Activated T-cell treated with anti-CD3 and anti-CD28 coated beads for 48 hours (primary cell): ENCODE data around the gene MAGI1.
"Not testable (repeated sequence)": the region's sequence is repeated elsewhere in the genome, so short reads cannot be mapped to it uniquely, and the experiment has no call there.

Experiments used
- DNase-seq: peaks from one replicate; pipeline ENCODE4 v3.0.0-alpha.2; 2020; ENCODE audit warnings: low read depth

Gene MAGI1

DNA sequence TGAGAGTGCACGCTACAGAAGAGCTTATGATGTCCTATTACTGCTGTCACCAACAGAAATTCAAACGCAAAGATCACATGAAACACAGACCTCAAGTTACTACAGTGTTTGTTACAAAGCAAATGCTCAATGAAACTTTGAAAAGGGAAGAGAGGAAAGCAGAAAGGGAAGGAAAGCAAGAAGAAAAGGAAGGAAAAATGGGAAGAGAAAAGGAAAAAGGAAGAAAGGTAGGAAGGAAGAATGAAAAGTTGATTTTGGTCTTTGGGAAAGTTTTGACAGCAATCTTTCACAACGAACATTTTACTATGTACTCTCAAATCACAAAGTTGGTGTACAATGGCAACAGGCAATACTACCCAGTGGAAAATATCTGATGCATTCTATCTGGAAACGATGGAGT lies 514.8 kb downstream of the MAGI1 start:
- DNase-seq, result no peak

GRCh38 chr3:65521032-65521431 lies 517.7 kb downstream of the MAGI1 start:
- no peak for DNase-seq

DNA sequence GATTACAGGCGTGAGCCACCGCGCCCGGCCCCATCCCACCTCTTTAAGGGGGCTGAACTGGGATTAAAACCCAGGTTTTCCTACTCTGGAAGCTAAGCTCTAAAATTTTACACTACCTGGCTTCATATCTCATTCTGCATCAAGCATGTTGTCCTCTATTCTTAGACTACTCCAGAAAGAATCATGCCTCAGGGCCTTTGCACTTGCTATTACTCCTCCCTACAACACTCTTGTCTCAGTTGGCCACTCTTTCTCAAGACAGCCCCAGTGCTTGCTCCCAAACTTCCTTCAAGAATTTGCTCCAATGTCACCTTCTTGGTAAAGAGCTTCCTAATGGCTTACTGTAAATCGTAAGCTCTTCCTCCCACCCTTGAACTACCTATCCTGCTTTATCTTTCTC lies 521.7 kb downstream of the MAGI1 start:
- DNase-seq, result no peak

DNA sequence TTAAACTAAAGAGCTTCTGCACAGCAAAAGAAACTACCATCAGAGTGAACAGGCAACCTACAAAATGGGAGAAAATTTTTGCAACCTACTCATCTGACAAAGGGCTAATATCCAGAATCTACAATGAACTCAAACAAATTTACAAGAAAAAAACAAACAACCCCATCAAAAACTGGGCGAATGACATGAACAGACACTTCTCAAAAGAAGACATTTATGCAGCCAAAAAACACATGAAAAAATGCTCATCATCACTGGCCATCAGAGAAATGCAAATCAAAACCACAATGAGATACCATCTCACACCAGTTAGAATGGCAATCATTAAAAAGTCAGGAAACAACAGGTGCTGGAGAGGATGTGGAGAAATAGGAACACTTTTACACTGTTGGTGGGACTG lies 524.4 kb downstream of the MAGI1 start:
- not testable (repeated sequence) for DNase-seq

- DNase-seq, result not testable (repeated sequence)
Observed at GRCh38 chr3:65509423-65509794, 529.3 kb downstream of the MAGI1 start.

GRCh38 chr3:65508750-65509422 lies 529.8 kb downstream of the MAGI1 start:
- DNase-seq, result no peak

DNA sequence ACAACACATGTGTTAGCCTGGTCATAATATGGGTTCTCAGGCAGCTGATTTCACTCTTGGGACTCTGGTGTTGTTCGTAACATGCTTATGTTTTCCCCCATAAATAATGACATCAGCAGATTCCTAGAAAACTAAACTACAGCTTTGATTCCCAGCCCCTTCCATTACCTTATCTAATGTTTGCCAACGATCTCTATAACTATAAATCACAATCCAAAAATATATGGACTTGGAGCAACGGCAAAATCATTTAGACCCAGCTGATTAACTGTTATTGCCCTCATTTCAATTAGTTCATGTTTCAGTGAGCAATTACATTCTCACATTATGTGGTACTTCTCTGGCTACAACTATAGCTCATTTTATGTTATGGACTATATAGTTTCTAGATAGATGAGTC lies 531.3 kb downstream of the MAGI1 start:
- DNase-seq, result no peak

- no peak for DNase-seq
Observed at GRCh38 chr3:65503776-65504175, 534.9 kb downstream of the MAGI1 start.

GRCh38 chr3:65502526-65502925 lies 536.2 kb downstream of the MAGI1 start:
- no peak for DNase-seq

GRCh38 chr3:65500398-65501306 lies 538.1 kb downstream of the MAGI1 start:
- no peak for DNase-seq

- no peak for DNase-seq
Observed at GRCh38 chr3:65497846-65498245, 540.9 kb downstream of the MAGI1 start.

DNA sequence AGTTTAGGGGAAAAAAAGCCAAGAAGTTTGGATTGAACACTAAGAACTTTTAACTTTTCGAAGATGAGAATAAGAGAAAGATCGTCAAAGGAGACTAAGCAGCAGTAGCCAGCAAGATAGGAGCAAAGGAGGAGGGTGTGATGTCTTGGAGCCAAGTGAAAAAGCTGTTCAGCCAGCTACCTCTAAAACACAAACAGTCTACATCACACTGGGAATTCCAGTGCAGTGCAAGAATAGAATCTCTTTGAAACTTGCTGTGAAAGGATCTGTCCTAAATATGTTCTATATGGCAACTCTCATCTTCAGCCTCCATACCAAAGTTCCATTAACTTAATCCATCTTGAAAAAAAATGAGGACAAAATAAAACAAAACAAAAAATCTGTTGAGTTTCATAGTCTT lies 541.5 kb downstream of the MAGI1 start:
- no peak for DNase-seq

- DNase-seq, result no peak
Observed at GRCh38 chr3:65493938-65494337, 544.8 kb downstream of the MAGI1 start.

GRCh38 chr3:65493371-65493882 lies 545.3 kb downstream of the MAGI1 start:
- DNase-seq, result no peak

GRCh38 chr3:65492249-65492648 lies 546.5 kb downstream of the MAGI1 start:
- DNase-seq, result no peak

DNA sequence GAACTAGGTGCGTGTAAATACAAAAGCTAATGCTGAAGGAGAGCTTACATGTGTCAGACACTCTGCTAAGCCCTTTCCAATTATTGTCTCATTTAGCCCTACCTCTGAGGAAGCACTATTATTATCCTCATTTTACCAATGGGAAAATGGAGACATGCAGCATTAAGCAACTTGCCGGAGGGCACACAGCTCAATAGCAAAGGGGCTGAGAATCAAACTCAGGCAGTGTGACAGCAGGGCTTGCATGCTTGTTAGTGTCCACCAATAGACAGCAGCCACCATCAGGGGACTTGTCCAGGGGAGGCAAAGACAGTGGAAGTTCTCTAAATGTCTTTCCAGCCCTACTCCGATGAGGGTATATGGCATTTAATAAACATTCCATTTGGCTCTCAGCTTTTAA lies 548.6 kb downstream of the MAGI1 start:
- DNase-seq, result no peak

DNA sequence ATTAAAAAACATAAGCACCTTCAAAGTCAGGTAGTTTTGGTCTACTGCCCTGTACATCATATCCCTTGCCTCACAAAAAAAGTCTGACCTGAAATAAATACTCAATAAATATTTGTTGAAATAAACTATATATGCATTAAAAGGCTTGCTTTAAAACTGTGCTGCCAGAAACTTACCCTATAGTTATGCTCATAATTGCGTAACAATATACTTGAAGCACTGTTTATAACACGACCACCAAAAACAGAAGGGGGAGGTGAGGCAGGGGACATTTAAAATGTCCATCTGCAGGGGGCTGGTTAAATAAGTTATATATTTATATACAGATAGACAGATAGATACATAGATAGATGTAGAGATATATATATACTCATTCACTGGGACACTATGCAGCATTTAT lies 549.5 kb downstream of the MAGI1 start:
- DNase-seq, result no peak

DNA sequence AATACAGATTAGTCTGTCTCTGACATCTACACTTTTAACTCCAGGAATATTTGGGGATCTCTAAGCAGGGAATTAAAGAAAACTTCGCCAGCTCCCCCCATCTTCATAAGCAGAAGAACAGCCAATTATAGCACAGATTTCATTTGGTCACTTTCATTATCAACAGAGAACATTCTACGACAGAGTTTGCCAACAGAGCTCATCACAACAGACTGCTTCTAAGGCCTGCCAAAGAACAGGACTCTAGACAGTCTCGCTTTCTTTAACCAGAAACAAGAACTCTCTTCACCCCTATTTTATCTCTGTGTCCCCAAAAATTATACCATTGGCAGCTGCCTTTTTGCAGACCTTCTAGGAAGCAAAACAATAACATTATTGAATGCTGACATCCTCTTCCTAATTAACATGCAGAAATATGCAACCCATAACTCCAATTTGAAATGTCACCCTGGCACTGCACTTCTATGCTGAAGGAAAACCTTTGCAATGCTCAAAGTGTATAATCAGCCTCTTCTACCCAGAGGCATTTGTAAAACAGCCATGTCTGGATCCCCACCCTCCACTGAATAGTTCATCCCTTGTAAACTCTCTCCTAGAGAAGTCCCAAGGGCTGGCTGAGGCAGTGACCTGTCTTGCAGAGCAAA lies 552.8 kb downstream of the MAGI1 start:
- no peak for DNase-seq

DNA sequence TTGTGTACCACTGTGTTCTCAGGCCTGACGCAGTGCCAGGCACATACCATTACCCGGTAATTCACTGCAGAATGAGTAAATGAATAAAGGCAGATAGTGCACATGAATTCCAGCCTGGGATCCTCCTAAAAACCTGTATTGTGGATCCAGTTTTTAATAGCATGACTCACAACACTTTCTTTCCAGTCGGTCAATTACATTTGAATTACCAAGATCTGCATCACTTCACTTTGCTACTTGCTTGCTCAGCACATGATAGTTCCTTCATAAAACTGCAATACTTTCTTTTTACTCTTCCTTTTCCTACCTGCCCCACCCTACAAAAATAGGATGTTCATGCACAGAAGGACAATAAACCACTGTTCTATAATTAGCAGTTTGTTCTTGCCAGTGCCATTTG lies 553.8 kb downstream of the MAGI1 start:
- no peak for DNase-seq

DNA sequence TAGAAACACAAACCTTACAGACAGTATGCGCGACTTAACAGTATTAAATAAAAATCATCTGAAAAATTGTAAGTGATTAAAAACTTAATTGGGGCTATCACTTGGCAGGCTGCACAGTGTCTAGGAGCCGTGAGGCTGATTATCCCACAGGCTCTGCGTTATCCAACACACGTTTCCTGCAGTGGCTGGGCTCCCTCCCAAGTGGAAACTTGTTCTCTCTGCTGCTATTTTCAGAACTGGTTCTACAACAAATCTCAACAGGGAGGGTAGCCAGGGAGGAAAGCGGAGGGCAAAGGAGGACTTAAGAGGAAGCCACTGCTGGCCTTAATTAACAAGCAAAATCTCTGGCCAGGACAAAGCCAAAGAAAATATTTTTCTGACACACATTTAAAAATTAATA lies 555.2 kb downstream of the MAGI1 start:
- no peak for DNase-seq

DNA sequence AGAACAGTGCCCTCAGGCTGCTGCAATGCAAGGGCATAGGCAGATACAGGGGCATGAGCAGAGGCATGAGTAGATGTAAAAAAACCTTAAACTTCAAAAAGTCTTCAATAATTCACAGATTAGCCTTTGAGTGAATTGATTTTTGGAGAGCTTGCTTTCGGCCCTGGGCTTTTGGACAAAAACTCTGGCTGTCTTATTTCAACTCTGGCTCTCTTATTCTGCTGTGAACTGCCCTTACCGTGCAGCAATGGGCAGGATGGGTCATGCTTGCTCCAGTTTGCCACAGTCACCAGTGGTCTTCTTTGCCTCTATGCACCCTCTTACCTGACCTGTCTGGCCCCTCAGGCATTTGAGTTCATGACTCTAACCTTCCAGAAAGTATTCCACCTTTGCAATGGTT lies 555.7 kb downstream of the MAGI1 start:
- DNase-seq, result no peak

DNA sequence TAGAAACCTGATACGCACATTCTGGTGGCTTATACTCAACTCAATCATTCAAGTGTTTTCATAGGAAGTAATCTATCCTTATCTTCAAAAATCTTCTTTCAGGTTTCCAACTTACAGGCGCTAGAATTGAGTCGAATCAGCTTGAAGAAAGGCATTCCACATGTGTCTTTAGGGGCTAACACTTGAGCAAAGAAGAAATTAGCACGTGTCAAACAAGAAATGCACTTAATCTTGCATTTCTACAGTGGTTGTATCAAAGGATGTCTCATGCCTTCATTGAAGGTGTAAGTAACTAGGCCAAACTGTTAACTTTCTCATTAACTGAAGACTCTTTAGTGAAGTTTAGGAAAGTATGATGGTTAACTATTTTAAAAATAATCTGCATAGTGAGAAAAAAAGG lies 557.6 kb downstream of the MAGI1 start:
- DNase-seq, result no peak

DNA sequence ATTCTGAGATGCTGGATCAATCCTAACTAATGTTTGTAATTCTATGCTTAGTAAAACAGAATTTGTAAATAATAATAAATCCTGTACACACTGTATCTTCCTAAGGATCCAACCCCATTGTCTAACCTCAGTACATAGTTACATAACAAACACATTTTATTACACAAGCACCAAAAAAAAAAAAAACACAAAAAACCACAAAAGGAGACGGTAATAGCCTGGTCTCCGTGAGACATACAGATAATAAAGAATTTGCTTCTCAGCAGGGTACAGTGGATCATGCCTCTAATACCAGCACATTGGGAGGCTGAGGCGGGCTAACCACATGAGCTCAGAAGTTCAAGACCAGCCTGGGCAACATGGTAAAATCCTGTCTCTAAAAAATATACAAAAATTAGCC lies 558.7 kb downstream of the MAGI1 start:
- DNase-seq, result no peak
